Measurements from ENCODE around the gene CEP128.
"Not testable (repeated sequence)": the region's sequence is repeated elsewhere in the genome, so short reads cannot be mapped to it uniquely, and the experiment has no call there.

CEP128 gene

DNA sequence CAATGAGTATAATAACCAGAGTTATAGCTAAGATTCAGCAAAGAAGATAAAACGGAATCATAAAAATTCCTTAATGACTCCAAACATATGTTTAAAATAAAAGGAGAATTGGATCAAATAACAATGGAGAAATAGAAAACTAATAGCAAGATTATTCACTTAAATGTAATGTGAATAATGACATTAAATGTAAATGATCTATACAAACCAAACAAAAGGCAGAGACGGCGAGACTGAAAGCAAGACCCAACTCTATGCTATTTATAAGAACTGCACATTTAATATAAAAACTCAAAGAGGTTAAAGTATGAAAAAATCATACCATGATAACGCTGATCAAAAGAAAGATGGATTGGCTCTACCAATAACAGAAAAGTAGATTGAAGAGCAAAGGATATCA lies 10.0 kb upstream of the CEP128 start:
- DNase-seq: no peak

DNA sequence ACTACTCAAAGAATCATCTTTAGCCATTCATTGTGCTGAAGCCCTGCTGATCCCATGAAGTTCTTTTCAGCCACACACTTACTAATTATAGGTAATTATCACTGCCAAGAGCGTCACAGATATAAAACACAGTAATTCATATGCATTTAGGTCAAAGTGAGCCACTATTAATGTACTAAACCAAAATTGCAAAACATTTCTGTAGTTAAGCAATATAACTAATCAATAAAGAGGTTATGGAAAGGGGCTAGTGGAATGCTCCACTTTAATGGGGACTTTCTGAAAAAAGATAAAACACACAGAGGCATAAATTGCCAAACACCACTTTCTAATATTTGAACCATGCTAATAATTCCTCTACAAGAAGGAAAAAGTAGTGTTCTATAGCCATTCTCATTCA lies 6.8 kb upstream of the CEP128 start:
- no peak for DNase-seq

DNA sequence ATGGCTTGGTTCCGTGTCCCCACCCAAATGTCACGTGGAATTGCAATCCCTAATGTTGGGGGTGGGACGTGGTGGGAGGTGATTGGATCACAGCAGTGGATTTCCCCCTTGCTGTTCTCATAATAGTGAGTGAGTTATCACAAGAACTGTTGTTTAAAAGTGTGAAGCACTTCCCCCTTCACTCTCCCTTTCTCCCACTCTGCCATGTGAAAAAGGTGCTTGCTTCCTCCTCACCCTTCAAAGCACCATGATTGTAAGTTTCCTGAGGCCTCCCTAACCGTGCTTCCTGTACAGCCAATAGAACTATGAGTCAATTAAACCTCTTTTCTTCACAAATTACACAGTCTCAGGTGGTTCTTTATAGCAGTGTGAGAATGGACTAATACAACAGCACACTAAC lies 5.3 kb upstream of the CEP128 start:
- DNase-seq: no peak

DNA sequence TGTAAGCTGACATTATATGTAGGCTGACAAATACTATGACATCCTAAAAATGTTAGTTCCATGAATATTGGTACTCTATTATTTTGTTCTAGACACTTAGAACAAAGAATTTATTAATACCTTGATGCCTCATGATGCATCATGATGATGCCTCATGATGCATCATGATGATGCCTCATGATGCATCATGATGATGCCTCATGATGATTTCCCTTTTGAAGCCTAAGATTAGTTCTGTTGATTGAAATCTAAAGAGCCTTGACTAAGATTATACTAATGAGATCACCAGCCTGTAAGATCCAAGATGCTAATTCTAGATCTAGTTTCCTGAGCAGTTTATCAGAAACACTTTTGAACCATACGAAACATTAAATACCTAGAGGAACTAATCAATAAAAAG lies 4.6 kb upstream of the CEP128 start:
- DNase-seq: no peak

DNA sequence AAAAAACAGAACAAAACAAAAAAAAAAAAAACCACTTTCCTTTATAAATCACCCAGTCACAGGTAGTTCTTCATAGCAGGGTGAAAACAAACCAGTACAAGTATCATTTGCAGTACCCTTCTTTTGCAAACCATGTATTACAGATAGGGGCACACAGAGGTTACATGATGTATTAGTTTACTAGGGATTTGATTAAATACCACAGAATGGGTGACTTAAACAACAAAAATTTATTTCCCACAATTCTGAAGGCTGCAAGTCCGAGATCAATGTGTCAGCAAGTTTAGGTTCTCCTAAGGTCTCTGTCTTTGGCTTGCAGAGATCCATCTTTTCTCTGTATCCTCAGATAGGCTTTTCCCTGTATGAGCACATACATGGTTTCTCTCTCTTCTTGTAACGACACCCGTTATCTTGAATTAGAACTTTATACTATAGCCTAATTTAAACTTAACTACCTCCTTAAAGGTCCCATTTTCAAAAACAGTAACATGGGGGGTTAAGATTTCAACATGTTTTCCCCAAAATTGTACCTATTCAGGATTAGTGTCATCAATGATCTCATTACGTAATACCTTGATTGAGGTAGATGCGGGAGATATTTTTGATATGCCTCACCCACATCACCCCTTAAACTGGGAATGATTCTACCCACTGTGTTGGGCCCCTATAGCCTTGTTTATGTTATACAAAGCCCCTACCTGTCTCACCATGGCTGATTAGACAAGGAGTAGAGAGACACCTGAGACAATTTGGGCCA lies 3.5 kb upstream of the CEP128 start:
- no peak for DNase-seq

DNA sequence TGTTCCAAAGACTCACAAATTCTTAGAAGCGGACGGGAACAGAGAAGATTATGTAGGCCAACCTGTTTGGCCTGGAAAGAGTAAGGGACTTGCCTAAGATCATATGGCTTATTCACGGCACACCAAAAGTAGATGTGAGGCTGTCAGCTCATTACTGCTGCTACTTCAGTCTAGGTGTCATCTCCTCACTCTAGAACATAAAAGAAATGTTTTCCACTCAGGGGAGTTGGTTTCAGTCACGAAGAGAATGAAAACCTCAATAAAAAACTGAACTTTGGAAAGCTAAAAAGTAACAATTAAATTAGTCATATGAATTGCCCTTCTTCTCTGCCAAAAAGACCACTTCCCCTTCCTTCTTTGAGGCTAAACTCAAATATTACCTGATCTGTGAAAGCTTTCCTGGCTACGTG lies 658 bp upstream of the CEP128 start:
- DNase-seq: no peak

GRCh38 chr14:80940146-80940545 lies 1.4 kb downstream of the CEP128 start:
- no peak for DNase-seq

GRCh38 chr14:80933686-80934085 lies 7.9 kb downstream of the CEP128 start:
- no peak for DNase-seq

DNA sequence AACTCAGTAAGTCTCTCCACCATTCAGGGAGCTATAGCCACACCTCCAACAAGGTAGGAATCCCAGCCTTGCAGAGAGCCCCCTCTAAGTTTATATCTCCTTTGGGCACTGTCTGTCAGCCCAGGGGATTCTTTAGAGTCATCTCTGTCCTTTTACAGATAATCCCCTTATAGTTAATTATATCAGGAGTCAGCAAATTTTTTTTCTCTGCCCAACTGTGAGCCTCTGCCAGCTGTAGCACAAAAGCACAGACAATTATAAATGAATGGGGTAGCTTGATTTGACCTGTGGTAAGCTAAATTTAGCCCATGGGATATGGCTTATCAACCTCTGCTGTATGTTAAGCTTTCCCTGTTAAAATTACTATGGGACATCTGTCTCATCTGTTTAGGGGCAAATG lies 8.3 kb downstream of the CEP128 start:
- no peak for DNase-seq

- no peak for DNase-seq
Observed at GRCh38 chr14:80930836-80931389, 10.6 kb downstream of the CEP128 start.

GRCh38 chr14:80930095-80930494 lies 11.4 kb downstream of the CEP128 start:
- DNase-seq: no peak

- DNase-seq: no peak
Observed at GRCh38 chr14:80927083-80927989, 14.2 kb downstream of the CEP128 start.

DNA sequence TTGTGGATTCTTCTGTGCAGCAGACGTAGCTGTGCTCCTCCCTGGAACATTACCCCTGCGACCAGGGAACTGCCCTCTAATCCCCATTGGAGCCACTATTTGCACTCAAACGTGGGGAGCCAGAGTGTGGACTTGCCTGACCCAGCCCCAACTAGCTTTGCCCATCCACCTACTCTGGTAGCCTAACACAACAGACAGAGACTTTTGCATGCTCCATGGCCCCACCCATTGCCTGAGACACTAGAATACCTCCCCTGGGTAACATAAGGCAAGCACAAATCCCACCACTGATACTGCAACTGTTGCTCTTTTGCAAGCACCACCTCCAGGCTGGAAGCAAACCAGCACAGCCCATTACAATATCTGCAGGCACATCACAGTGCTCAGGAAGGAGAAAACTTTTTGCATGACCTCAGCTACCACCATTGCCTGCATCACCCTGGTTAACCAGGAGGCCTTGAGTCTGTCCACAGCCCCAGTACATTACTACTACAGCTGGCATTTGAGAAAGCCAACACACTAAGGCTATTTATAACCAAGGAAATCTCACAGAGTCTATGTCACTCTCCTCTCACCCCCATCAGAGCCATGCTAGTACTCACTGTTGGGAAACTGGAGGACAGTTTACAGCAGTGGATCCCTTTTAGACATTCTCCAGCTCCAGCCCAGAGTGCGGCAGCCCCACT lies 15.0 kb downstream of the CEP128 start:
- DNase-seq: no peak

DNA sequence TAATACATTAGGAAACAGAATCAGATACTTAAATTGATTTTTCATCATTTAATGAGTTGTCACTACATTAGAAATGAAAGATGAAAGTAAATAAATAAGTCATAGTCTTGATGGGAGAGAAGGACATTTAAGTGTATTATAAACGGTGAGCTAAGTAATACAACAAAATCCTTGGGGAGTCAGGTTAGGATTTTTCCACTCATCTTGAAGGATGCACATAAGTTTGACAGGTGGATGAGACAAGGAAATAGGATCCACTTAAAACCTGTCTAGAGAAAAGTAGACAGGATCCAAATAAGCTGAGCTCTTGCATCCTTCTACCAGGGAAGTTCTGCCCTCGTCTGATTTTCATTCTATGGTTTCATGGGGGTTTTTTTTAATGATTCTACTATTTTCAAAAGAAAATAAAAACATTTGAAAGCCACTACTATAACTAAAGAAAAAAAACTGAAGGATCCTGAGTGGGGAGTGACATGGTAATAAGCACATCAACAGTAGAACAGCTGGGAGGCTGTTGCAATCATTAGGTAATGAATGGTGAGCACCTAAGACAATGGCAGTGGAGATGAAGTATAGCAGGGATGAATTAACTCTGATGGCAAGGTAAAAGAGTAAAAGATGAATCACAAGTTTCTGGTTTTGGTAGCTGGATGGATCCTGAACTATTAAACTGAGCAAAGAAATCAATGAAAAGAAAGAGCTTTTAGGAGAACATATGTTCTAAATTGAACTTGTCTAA lies 17.0 kb downstream of the CEP128 start:
- DNase-seq: no peak

- no peak for DNase-seq
Observed at GRCh38 chr14:80923368-80923767, 18.2 kb downstream of the CEP128 start.

DNA sequence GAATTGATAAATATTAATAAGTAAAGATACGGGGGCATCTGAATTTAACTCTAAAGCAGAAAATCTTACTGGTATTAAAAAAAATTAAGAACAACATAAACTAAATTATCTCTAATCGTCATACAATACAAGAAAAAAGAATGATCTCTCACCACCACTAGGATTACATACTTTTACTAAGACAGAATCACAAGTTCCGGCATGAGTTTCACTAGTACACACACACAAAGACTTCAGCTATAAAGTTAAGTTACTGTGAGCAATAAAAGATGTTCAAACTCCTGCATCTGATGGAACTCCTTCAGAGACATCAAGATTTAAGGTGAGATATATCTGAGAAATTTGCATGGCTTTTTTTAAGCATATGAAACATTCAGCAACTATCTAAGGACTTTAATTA lies 21.9 kb downstream of the CEP128 start:
- DNase-seq: no peak

GRCh38 chr14:80912013-80912412 lies 29.5 kb downstream of the CEP128 start:
- DNase-seq: not testable (repeated sequence)

DNA sequence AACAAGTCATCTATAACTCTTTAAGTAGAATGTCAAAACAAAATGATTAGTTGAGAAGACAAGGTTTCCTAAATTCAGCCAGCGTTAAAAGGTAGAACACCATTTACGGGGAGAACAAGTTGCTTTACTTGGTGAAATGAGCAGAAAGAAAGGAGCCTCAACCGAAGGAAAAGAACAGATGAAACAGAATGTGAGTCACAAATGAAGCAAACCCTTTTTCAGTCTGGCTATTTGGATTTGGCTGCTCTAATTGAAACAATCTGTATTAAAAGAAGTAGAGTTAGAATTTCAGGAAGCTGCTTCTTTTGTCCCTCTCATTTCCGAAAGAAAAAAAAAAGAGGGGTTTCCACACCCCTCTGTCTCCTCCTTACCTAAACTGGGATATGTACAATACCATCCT lies 34.6 kb downstream of the CEP128 start:
- DNase-seq: no peak

- no peak for DNase-seq
Observed at GRCh38 chr14:80906336-80906735, 35.2 kb downstream of the CEP128 start.

DNA sequence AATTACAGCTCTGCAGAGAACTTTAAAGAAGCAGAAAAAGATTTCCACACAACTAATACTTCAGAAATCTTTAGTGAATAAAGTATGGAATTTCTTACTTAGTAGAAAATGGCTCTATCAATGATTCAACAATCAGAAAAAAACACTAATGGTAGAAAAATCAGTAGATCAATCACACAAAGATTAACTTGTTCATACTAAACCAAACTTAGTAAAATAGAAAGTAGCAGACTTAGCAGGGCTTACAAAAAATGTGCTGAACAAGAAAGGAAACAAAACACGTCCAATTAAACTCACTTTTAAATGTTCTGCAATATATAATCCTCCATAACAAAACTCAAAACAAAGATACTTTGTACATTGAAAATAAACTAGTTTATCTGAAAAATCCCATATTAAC lies 38.9 kb downstream of the CEP128 start:
- no peak for DNase-seq

DNA sequence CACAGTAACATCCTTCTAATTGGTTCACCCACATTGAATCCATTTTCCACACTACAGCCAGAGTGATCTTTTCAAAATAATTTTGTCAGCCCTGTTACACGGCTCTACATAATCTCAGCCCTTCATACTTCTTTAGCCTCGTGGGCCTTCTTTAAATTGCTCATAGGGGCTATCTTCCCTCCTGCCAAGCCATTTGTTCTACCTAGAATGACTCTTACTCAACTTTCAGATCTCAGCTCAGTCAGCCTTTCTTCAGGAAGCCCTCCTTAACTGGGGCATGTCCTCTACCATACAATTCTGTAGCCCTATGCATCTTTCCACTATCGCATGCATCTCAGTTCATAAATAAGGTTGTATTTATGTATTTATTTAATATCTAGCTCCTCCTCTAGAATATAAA lies 39.7 kb downstream of the CEP128 start:
- no peak for DNase-seq

GRCh38 chr14:80901260-80901659 lies 40.3 kb downstream of the CEP128 start:
- DNase-seq: no peak

- no peak for DNase-seq
Observed at GRCh38 chr14:80872645-80873044, 68.9 kb downstream of the CEP128 start.
